HEK293T (cell line): ENCODE measurements around the gene NBAS.

Source experiments
- CTCF ChIA-PET: fragments of 350-600 bp; formaldehyde crosslinking; extraction: SDS; loops from one replicate; lab custom pipeline; 2021; ENCODE audit warnings: antibody characterized with exemption, inconsistent platforms; lab: Yijun Ruan, JAX
- POLR2A ChIA-PET: fragments of 350-600 bp; formaldehyde crosslinking; extraction: SDS; loops from one replicate; lab custom pipeline; 2020; ENCODE audit warnings: antibody characterized with exemption, inconsistent platforms; lab: Yijun Ruan, JAX
- DNase-seq: peaks from one replicate; pipeline ENCODE4 v3.0.0; 2012; ENCODE audit warnings: mixed read lengths; ENCODE audit errors: extremely low spot score
- ARNT ChIP-seq: fragments of 450-650 bp; IDR thresholded peaks from 2 replicates; pipeline ENCODE4 v1.6.1; 2017; ENCODE audit warnings: mild to moderate bottlenecking
- BHLHE40 ChIP-seq: fragments of 450-650 bp; IDR thresholded peaks from 2 replicates; pipeline ENCODE4 v1.6.1; 2016; ENCODE audit warnings: mild to moderate bottlenecking, moderate library complexity, borderline replicate concordance
- CTBP1 ChIP-seq: fragments of 450-650 bp; IDR thresholded peaks from 2 replicates; pipeline ENCODE4 v1.6.1; 2016; ENCODE audit warnings: borderline replicate concordance
- ELF4 ChIP-seq: fragments of 450-650 bp; IDR thresholded peaks from 2 replicates; pipeline ENCODE4 v1.6.1; 2017; ENCODE audit warnings: antibody characterized with exemption
- FOXA1 ChIP-seq: fragments of 450-650 bp; IDR thresholded peaks from 2 replicates; pipeline ENCODE4 v1.6.1; 2016; ENCODE audit warnings: mild to moderate bottlenecking
- FOXK2 ChIP-seq: fragments of 450-650 bp; IDR thresholded peaks from 2 replicates; pipeline ENCODE4 v1.6.1; 2016; ENCODE audit warnings: mild to moderate bottlenecking
- FOXM1 ChIP-seq: fragments of 450-650 bp; IDR thresholded peaks from 2 replicates; pipeline ENCODE4 v1.6.1; 2017; ENCODE audit warnings: mild to moderate bottlenecking, borderline replicate concordance
- HDGF ChIP-seq: fragments of 450-650 bp; IDR thresholded peaks from 2 replicates; pipeline ENCODE4 v1.6.1; 2017; ENCODE audit warnings: antibody characterized with exemption, borderline replicate concordance
- L3MBTL2 ChIP-seq: fragments of 450-650 bp; conservative IDR thresholded peaks from 2 replicates; pipeline ENCODE4 v1.6.1; 2016; ENCODE audit warnings: mild to moderate bottlenecking
- LEF1 ChIP-seq: fragments of 450-650 bp; IDR thresholded peaks from 2 replicates; pipeline ENCODE4 v1.6.1; 2017; ENCODE audit warnings: mild to moderate bottlenecking, borderline replicate concordance
- NFRKB ChIP-seq: fragments of 450-650 bp; IDR thresholded peaks from 2 replicates; pipeline ENCODE4 v1.6.1; 2016; ENCODE audit warnings: mild to moderate bottlenecking, moderate library complexity
- SP1 ChIP-seq: fragments of 450-650 bp; IDR thresholded peaks from 2 replicates; pipeline ENCODE4 v1.6.1; 2017
- SUZ12 ChIP-seq: fragments of 450-650 bp; IDR thresholded peaks from 2 replicates; pipeline ENCODE4 v1.6.1; 2016; ENCODE audit warnings: mild to moderate bottlenecking
- TARDBP ChIP-seq: fragments of 450-650 bp; IDR thresholded peaks from 2 replicates; pipeline ENCODE4 v1.6.1; 2016
- ZNF384 ChIP-seq: fragments of 450-650 bp; IDR thresholded peaks from 2 replicates; pipeline ENCODE4 v1.6.1; 2016
- TF ChIP-seq, protein P1 (sequence below): fragments of 450-650 bp; IDR thresholded peaks from 2 replicates; pipeline ENCODE4 v1.6.1; 2016

The NBAS gene

DNA sequence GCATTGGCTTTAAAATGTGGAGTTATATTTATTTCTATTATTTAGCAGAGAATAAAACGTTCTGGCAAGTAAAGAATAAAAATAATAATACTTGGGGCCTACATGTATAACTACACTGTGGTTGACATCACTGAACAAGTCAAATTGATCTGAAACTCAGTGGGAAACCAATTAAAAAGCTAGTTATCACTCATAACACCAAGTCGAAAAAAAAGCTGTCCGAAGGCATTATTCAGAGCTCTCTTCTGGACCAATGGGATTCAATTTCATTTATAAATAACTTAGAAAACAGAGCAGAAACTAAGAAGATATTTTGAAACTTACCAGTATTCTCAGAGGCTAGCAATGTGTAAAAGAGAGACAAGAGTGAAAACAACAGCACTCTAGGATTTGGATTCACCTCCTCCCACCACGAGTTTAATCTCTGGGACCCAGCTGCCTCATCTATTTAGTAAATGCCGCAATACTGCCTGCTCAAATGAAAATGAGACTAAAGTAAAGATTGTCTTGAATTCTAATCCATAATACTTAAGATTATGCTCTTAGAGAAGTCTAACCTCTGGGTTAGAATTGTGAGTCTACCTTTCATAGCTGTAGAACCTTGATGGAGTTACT is 128.4 kb downstream of the NBAS start:
- DNase-seq = no peak
- ChIA-PET POLR2A (no interaction called here), CTCF (no interaction called here)
- TF ChIP-seq FOXA1 (no peak), FOXM1 (no peak), LEF1 (no peak), TARDBP (no peak), SUZ12 (no peak), HDGF (no peak), BHLHE40 (no peak)
- TF ChIP-seq, protein P1, sequence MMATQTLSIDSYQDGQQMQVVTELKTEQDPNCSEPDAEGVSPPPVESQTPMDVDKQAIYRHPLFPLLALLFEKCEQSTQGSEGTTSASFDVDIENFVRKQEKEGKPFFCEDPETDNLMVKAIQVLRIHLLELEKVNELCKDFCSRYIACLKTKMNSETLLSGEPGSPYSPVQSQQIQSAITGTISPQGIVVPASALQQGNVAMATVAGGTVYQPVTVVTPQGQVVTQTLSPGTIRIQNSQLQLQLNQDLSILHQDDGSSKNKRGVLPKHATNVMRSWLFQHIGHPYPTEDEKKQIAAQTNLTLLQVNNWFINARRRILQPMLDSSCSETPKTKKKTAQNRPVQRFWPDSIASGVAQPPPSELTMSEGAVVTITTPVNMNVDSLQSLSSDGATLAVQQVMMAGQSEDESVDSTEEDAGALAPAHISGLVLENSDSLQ = no peak

DNA sequence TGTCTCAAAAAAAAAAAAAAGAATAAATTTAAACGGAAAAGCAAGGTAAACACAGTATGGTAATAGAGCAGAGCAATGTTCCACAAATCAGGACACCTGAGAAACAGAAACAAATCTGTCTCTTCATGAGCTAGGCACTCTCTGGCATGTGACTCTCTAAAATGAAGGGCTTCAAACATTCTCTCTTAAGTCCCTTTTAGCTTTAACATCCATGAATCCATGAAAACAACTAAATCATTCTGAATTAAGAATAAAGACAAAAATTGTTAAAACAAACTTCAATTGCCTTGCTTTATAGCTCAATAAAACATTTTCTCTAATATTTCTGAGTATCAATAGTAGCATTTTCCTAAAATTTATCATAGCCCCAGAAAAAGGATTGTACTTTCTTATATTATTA is 132.1 kb downstream of the NBAS start:
- CTCF ChIA-PET = interaction anchor here (0.6 kb wide), 1 partner anchor 149 kb away, joined by 4 read pairs; no protein-coding TSS in a partner anchor
- POLR2A ChIA-PET = no interaction called here
- no peak for DNase-seq
- TF ChIP-seq NFRKB (no peak), SP1 (no peak), FOXM1 (no peak), L3MBTL2 (no peak), ARNT (no peak), FOXK2 (no peak), ZNF384 (no peak), ELF4 (no peak), SUZ12 (no peak), CTBP1 (no peak), FOXA1 (no peak), LEF1 (no peak), HDGF (no peak)
- TF ChIP-seq, protein P1 = no peak

DNA sequence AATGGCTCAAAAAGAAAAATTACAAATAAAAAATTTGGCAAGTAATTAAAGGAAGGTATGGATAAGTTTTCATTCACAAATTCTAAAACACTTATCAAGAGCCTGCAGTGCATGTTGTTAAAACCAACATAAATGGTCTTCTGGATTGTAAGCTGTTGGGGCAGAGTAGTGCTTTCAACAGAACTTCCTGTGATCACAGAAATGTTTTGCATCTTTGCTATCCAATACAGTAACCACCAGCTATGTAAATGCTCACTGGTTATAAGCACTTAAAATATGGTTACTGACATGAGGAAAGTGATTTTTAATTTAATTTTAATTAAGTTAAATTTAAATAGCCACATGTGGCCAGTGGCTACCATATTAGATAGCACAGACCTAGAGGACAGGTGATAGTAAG is 133.1 kb downstream of the NBAS start:
- ChIA-PET CTCF (no interaction called here), POLR2A (no interaction called here)
- DNase-seq = no peak
- TF ChIP-seq ELF4 (no peak), FOXA1 (no peak), L3MBTL2 (no peak), ZNF384 (no peak), TARDBP (no peak), SUZ12 (no peak), NFRKB (no peak), BHLHE40 (no peak), SP1 (no peak), HDGF (no peak), FOXK2 (no peak), LEF1 (no peak), CTBP1 (no peak), FOXM1 (no peak), ARNT (no peak)
- TF ChIP-seq, protein P1 = no peak

DNA sequence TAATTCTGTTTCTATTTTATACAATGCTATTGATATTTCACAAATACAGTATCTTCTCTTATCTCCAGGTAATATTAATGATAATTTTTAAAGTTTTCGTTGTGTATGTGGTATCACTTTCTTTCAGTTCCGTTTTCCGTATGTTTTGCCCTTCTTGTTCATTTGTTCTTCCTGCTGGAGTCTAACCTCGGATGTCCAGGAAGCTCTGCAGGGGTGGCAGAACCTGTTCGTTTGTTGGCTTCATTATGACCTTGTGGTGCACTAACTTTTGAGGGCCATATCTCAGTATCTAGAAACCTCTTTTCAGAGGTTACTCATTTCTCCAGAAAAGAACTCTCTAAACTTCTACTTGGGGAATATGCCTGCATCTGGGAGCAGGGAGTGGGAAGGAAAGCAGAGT is 134.5 kb downstream of the NBAS start:
- CTCF ChIA-PET = no interaction called here
- no peak for TF ChIP-seq FOXK2
- TF ChIP-seq FOXM1 = no peak
- TF ChIP-seq CTBP1 = no peak
- no peak for TF ChIP-seq TARDBP
- TF ChIP-seq L3MBTL2 = no peak
- TF ChIP-seq SUZ12 = no peak
- no peak for TF ChIP-seq BHLHE40
- no peak for TF ChIP-seq ELF4
- TF ChIP-seq, protein P1 = no peak
- TF ChIP-seq FOXA1 = no peak
- POLR2A ChIA-PET = no interaction called here
- DNase-seq = no peak

DNA sequence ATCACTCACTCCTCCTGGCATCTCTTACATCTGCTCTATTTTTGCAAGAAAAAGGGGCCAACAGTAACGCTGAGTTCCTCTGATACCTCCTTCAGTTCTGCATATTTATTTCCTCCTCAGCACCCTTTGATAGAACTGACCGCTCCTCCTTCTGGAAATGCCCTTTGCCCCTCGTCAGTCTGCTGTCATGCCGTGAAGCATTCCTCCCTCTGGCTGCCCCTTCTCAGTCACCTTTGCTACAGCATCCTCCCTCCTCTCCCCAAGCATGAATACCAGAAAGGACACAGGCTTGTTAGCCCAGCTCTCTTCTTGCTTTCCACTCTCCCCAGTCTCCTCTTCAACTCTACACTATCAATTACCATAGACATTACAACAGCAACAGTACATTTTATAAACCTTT is 135.4 kb downstream of the NBAS start:
- no peak for DNase-seq
- CTCF ChIA-PET = no interaction called here
- TF ChIP-seq FOXA1 (no peak), SP1 (no peak), TARDBP (no peak), FOXM1 (no peak), ZNF384 (no peak), HDGF (no peak), ARNT (no peak), ELF4 (no peak), NFRKB (no peak), FOXK2 (no peak), L3MBTL2 (no peak), BHLHE40 (no peak), SUZ12 (no peak)
- TF ChIP-seq, protein P1 = no peak
- POLR2A ChIA-PET = no interaction called here
